LNCAP (cell line): ENCODE results near the gene PLEKHG3.

ENCODE experiments used
- TF ChIP-seq, protein P1 (sequence below): fragments of 450-650 bp; IDR thresholded peaks from 2 replicates; pipeline ENCODE4 v1.5.1; 2017; ENCODE audit warnings: mild to moderate bottlenecking

The PLEKHG3 gene

DNA sequence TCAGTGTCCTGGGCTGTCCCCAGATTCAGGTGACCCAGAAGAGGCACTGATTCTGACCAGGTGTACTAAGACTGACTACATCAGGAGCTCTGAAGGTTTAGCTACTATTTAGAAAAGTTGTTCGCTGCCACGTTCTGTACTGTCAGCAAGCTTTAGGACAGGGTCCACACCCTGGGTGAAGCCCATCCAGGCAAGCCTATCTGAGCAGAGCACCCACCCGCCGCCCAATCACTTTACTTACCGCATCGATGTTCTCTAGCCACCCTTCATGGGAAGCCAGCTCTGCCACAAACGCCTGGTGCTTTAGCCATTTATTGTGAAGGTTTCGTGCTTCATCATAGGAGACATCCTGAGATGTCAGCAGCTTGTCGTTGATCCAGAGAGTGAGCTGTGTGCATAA, 79.8 kb downstream of the PLEKHG3 start:
- TF ChIP-seq, protein P1, sequence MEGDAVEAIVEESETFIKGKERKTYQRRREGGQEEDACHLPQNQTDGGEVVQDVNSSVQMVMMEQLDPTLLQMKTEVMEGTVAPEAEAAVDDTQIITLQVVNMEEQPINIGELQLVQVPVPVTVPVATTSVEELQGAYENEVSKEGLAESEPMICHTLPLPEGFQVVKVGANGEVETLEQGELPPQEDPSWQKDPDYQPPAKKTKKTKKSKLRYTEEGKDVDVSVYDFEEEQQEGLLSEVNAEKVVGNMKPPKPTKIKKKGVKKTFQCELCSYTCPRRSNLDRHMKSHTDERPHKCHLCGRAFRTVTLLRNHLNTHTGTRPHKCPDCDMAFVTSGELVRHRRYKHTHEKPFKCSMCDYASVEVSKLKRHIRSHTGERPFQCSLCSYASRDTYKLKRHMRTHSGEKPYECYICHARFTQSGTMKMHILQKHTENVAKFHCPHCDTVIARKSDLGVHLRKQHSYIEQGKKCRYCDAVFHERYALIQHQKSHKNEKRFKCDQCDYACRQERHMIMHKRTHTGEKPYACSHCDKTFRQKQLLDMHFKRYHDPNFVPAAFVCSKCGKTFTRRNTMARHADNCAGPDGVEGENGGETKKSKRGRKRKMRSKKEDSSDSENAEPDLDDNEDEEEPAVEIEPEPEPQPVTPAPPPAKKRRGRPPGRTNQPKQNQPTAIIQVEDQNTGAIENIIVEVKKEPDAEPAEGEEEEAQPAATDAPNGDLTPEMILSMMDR = no peak

DNA sequence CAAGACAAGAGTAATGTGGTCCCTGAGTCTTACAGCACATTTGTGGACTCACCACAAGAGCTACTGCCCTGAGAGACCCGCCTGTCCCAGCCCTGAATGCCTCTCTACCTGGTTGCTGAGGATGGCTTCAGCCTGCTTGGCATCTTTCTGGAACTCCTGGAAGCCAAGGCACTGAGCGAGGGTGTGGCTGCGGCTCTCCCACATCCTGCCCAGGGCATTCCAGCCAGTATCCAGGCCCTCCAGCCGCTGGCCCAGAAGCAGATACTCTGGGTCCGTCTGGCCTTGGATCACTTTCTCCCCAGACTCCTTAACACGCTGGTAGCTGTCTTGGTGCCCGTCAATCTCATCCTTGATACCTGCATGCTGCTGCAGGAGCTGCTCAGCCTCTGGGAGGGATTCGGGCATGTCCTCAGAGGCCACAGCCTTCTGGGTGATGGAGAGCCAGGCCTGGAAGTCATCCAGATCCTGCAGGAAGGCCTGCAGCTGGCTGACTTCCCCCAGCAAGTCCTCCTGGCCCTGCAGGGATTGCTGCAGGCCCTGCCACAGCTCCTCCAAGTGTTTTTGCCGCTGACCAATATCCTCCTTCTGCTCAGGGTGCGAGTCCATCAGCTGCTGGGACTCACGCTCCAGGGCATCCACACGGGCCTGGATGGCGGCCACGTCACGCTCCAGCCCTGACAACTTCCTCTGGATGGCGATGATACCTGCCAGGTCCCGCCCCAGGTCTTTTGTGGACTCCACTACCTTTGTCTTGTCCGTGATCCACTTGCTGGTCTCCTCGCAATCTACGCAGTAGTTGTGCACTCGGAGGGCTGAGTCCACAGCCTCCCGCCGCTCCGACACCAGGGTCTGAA, 82.3 kb downstream of the PLEKHG3 start:
- TF ChIP-seq, protein P1 = no peak

DNA sequence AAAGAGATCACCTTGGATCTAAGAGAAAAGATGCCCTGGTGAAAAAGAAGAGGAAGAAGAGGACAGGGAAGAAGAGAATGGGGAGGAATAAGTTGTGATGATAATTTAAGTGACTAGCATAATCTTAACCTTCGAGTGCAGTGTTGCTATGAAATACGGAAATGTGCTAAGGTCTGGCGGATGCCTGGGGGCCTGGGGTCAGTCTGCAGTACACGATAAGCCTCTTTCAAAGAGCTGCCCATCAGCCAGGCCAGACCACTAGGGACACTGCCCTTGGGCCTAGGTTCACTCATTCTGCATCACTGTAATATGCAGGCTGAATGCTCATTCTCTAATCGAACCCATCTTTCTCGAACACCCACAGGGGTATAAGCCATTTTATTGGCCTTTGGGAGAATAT, 83.4 kb downstream of the PLEKHG3 start:
- TF ChIP-seq, protein P1 = no peak

DNA sequence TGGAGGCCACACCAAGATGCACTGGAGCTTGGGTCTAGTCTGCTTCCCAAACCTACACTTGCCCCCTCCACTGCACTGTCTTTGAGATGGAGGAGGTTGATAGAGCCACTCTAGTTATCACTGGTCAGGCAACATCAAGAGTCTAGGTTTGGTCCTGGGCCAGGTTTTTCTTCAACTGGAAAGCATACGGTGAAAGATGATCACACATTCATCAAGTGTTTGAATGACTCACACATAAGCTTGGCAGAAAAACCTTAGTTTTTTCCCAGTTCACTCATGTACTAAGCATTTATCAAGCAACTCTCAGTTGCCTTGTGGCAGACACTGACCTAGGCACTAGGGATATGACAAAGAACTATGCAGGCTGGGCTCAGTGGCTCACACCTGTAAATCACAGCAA, 84.5 kb downstream of the PLEKHG3 start:
- TF ChIP-seq, protein P1 = no peak

DNA sequence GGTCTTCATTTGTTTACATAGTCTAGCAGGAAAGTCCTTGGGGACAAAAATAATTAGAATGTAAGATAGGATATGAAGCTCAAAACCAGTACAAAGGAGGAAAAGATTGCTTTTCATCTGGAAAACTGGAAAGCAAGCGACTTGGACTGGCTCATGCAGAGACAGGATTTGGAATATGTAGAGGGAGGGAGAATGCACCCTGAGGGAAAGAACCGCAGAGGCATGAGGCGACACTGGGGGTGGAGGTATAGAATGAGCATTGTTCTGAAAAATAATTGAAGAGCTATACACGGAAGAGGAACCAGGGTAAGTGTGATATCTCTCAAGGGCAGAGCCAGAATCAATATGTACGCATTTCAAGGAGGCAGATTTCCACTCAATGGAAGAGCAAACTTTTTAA, 85.5 kb downstream of the PLEKHG3 start:
- TF ChIP-seq, protein P1 = no peak

DNA sequence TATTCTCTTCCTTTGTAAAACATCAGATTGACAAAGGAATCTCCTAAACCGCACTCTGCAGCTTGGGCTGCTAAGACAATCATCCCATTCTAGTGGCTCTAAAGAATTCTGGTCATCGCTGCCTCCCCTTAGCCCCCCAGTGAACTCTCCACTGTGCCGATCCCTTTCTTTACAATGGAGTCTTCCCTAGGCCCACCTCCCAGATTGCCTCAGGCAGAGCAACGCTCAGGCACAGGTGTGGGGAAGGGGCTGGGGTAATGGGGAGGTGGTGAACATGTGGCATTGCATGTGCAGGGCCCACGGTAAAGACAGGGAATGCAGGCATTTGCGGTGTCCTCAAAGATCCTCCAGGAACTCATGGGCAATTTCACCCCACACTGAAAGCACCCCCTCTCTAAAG, 86.3 kb downstream of the PLEKHG3 start:
- TF ChIP-seq, protein P1 = no peak

DNA sequence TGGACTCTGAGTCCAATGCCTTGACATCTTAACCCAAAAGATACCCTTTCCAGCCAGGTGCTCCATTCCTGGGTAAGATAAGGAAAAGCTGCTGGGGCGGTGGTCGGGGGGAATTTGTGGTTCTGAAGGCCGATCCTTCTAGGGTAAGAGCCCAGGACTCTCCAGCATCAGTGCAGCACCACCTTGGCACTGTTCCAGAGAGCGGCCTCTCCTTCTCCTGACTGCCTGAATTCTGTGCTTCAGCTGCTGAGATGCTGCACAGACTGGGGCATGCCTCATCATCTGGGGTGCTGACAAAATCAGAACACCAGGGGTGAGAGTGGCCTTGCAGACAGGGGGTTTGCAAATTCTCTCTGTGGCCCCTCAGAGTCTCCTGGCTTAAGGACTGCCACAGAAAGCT, 88.0 kb downstream of the PLEKHG3 start:
- TF ChIP-seq, protein P1 = no peak
